Thyroid gland (tissue), 4 donors: ENCODE measurements around the gene RSL24D1. TPM values are rescaled to one million over a fixed set of nuclear protein-coding genes. Genes with fewer than 3 reads are reported as not detected.
A peak's percentile ranks its signal among the peaks of the same experiment; 100 is the strongest.

Experiments used
- DNase-seq, 2 donors: peaks; one replicate each; pipeline ENCODE4 v3.0.0-alpha.2; 2019
- H3K27ac ChIP-seq, 3 donors: fragments of 200-600 bp; sonication (generic); 1 replicate in 2 of 3; 2 replicates in 1 of 3; pipeline ENCODE4 v1.5.1; 2016 to 2019; ENCODE audit warnings: mild to moderate bottlenecking in 1 of 3, moderate library complexity in 1 of 3
- H3K27me3 ChIP-seq: fragments of 200-600 bp; sonication (generic); one replicate; pipeline ENCODE4 v1.5.1; 2019
- H3K36me3 ChIP-seq, 2 donors: fragments of 200-600 bp; sonication (generic); one replicate each; pipeline ENCODE4 v1.5.1; 2016 to 2019
- H3K4me1 ChIP-seq, 2 donors: fragments of 200-600 bp; sonication (generic); one replicate each; pipeline ENCODE4 v1.5.1; 2017 to 2019
- H3K4me3 ChIP-seq, 3 donors: fragments of 200-600 bp; sonication (generic); replicated peaks in 1 of 3; 1 replicate in 2 of 3; 2 replicates in 1 of 3; pipeline ENCODE4 v1.5.1; 2016; ENCODE audit warnings: mild to moderate bottlenecking in 1 of 3
- H3K9me3 ChIP-seq: fragments of 200-600 bp; sonication (generic); one replicate; pipeline ENCODE4 v1.5.1; 2017
- CTCF ChIP-seq, 6 experiments: fragments of 200-600 bp in 3 of 6; fragments of 450-650 bp in 3 of 6; sonication (generic) in 3 of 6; IDR thresholded peaks; one replicate each; pipeline ENCODE4 v1.5.1; 2016 to 2019; ENCODE audit warnings: antibody characterized with exemption in 6 of 6, mild to moderate bottlenecking in 2 of 6, inconsistent platforms in 1 of 6, moderate library complexity in 1 of 6
- POLR2A ChIP-seq, 2 donors: fragments of 450-650 bp; IDR thresholded peaks; one replicate each; pipeline ENCODE4 v1.6.1; 2017; ENCODE audit warnings: antibody characterized with exemption in 2 of 2, mild to moderate bottlenecking in 2 of 2, moderate library complexity in 1 of 2
- WGBS, 2 donors: methylation state at CpG; one replicate each; pipeline ENCODE4 v1.1.5; 2017; 5-methylcytosine and 5-hydroxymethylcytosine counted together
- intact Hi-C: fragments of 100-400 bp; cut with DNase I; formaldehyde crosslinking; loops from one replicate; pipeline ENCODE4 v1.15.1; 2023
- total RNA-seq, 4 donors: library from RNA; depleted of rRNA; stranded (reverse); fragments of >200 nt; gene quantifications; one replicate each; pipeline ENCODE4 v1.2.3, GENCODE V29; 2016

Gene RSL24D1
- total RNA-seq, 4 donors from 2014 or later = 42.4 to 127 (median 70.3) TPM

- TF ChIP-seq POLR2A (IDR thresholded peaks at IDR 0.05) (no peak), CTCF (IDR thresholded peaks at IDR 0.05) (no peak)
- intact Hi-C loops = no loop called here
- Histone ChIP-seq H3K4me3 (no peak overlapping the region), H3K27me3 (no peaks in the 10 kb centered on the region), H3K27ac (peak overlapping the region in 1 of 3 donors; percentile 14), H3K4me1 (peaks cover 0 to 8% of the 10 kb centered on the region in 2 donors), H3K36me3 (peaks cover 0 to 2% of the 10 kb centered on the region in 2 donors), H3K9me3 (no peaks in the 10 kb centered on the region)
- WGBS, 2 donors = 37 to 46% methylated on average over 3 of the region's 3 CpGs
- peak; percentile 28 to 57 for DNase-seq
Measured at GRCh38 chr15:55230051-55230670, 33.4 kb upstream of the RSL24D1 start.

- H3K27ac ChIP-seq = no peak overlapping the region
- no peak for DNase-seq
- intact Hi-C loops = no loop called here
- H3K9me3 ChIP-seq = no peaks in the 10 kb centered on the region
- H3K4me1 ChIP-seq = peaks cover 7 to 17% of the 10 kb centered on the region in 2 donors
- H3K36me3 ChIP-seq = peaks cover 0 to 2% of the 10 kb centered on the region in 2 donors
- TF ChIP-seq POLR2A (IDR thresholded peaks at IDR 0.05) (no peak), CTCF (IDR thresholded peaks at IDR 0.05) (no peak)
- no peaks in the 10 kb centered on the region for H3K27me3 ChIP-seq
- H3K4me3 ChIP-seq = no peak overlapping the region
- WGBS, 2 donors = 85 to 88% methylated on average over 2 of the region's 2 CpGs
Measured at GRCh38 chr15:55226127-55226526, 29.4 kb upstream of the RSL24D1 start.

- H3K4me3 ChIP-seq = no peak overlapping the region
- no peak for DNase-seq
- H3K4me1 ChIP-seq = peaks cover 12 to 16% of the 10 kb centered on the region in 2 donors
- no peaks in the 10 kb centered on the region for H3K27me3 ChIP-seq
- H3K27ac ChIP-seq = no peak overlapping the region
- H3K36me3 ChIP-seq = peaks cover 0 to 2% of the 10 kb centered on the region in 2 donors
- intact Hi-C loops = no loop called here
- no peaks in the 10 kb centered on the region for H3K9me3 ChIP-seq
- TF ChIP-seq POLR2A (IDR thresholded peaks at IDR 0.05) (no peak), CTCF (IDR thresholded peaks at IDR 0.05) (no peak)
Measured at GRCh38 chr15:55224892-55225291, 28.2 kb upstream of the RSL24D1 start.

- Histone ChIP-seq H3K9me3 (no peaks in the 10 kb centered on the region), H3K27ac (no peak overlapping the region), H3K36me3 (no peaks in the 10 kb centered on the region), H3K4me3 (no peak overlapping the region), H3K27me3 (no peaks in the 10 kb centered on the region), H3K4me1 (peaks cover 12 to 16% of the 10 kb centered on the region in 2 donors)
- TF ChIP-seq CTCF (IDR thresholded peaks at IDR 0.05) (no peak), POLR2A (IDR thresholded peaks at IDR 0.05) (no peak)
- DNase-seq = no peak
- intact Hi-C loops = no loop called here
Measured at GRCh38 chr15:55222588-55222987, 25.8 kb upstream of the RSL24D1 start.

- Histone ChIP-seq H3K36me3 (no peaks in the 10 kb centered on the region), H3K4me3 (no peak overlapping the region), H3K27ac (peak overlapping the region; percentile 47 to 79 (median 71)), H3K27me3 (no peaks in the 10 kb centered on the region), H3K9me3 (no peaks in the 10 kb centered on the region), H3K4me1 (peaks cover 12 to 16% of the 10 kb centered on the region in 2 donors)
- intact Hi-C loops = no loop called here
- WGBS, 2 donors = 35 to 44% methylated on average over 6 of the region's 6 CpGs
- DNase-seq = peak; percentile 41 to 61
- TF ChIP-seq CTCF (IDR thresholded peaks at IDR 0.05) (no peak), POLR2A (IDR thresholded peaks at IDR 0.05) (no peak)
Measured at GRCh38 chr15:55221090-55222011, 24.6 kb upstream of the RSL24D1 start.
